DND-41 (cell line): ENCODE results near the gene DPP6.

Experiments
- CTCF ChIP-seq: IDR thresholded peaks from 2 replicates; pipeline ENCODE4 v1.5.1; 2012; ENCODE audit warnings: borderline replicate concordance, low read length, moderate library complexity, mild to moderate bottlenecking; ENCODE audit not compliant: poor library complexity, severe bottlenecking; ENCODE audit errors: extremely low read depth
- EZH2 ChIP-seq: IDR thresholded peaks from 3 replicates; pipeline ENCODE4 v1.6.1; 2012; ENCODE audit warnings: borderline replicate concordance, low read depth, mild to moderate bottlenecking, moderate library complexity, low read length, inconsistent platforms; ENCODE audit not compliant: severe bottlenecking

GRCh38 chr7:154791611-154792010 is 739.4 kb downstream of the DPP6 start:
- no peak for TF ChIP-seq EZH2
- TF ChIP-seq CTCF, result no peak
